Hypothalamus (tissue), 51 donors: ENCODE measurements around the gene CMTM5.
"Not testable (repeated sequence)": the region's sequence is repeated elsewhere in the genome, so short reads cannot be mapped to it uniquely, and the experiment has no call there.

Experiments used
- DNase-seq, 51 donors: peaks; one replicate each; lab custom pipeline; 2025; lab: John Stamatoyannopoulos, UW

Gene CMTM5

GRCh38 chr14:23411563-23412525, 35.0 kb downstream of the CMTM5 start:
- no peak for DNase-seq

- no peak for DNase-seq
Observed at GRCh38 chr14:23413681-23414080, 36.8 kb downstream of the CMTM5 start.

GRCh38 chr14:23414254-23414653, 37.4 kb downstream of the CMTM5 start:
- DNase-seq: no peak

GRCh38 chr14:23414906-23415820, 38.3 kb downstream of the CMTM5 start:
- no peak for DNase-seq

- peak in 1 of 51 donors; percentile 30 for DNase-seq
Observed at GRCh38 chr14:23415821-23416778, 39.3 kb downstream of the CMTM5 start.

- no peak for DNase-seq
Observed at GRCh38 chr14:23416801-23417200, 40.0 kb downstream of the CMTM5 start.

- not testable (repeated sequence) for DNase-seq
Observed at GRCh38 chr14:23417269-23417668, 40.4 kb downstream of the CMTM5 start.

GRCh38 chr14:23418021-23418420, 41.2 kb downstream of the CMTM5 start:
- no peak for DNase-seq

GRCh38 chr14:23419646-23420045, 42.8 kb downstream of the CMTM5 start:
- not testable (repeated sequence) for DNase-seq

GRCh38 chr14:23421594-23421993, 44.7 kb downstream of the CMTM5 start:
- no peak for DNase-seq

- no peak for DNase-seq
Observed at GRCh38 chr14:23423657-23424056, 46.8 kb downstream of the CMTM5 start.

GRCh38 chr14:23425169-23425568, 48.3 kb downstream of the CMTM5 start:
- no peak for DNase-seq

- DNase-seq: not testable (repeated sequence)
Observed at GRCh38 chr14:23425798-23426197, 49.0 kb downstream of the CMTM5 start.

- DNase-seq: no peak
Observed at GRCh38 chr14:23428686-23429495, 52.0 kb downstream of the CMTM5 start.
